Heart right ventricle (tissue), 16 donors: ENCODE data around the gene GJB5. TPM values are rescaled to one million over a fixed set of nuclear protein-coding genes. Genes with fewer than 3 reads are reported as not detected.
A peak's percentile ranks its signal among the peaks of the same experiment; 100 is the strongest.

Source experiments
- ATAC-seq, 8 donors: fragments of 200-7000 bp; cut with Tn5 transposase; one replicate each; pipeline ENCODE4 v1.9.1; 2020; ENCODE audit warnings: mild to moderate bottlenecking in 8 of 8, moderate library complexity in 8 of 8, moderate number of reproducible peaks in 1 of 8
- DNase-seq, 2 donors: peaks; one replicate each; pipeline ENCODE4 v3.0.0-alpha.2; 2020
- H3K27ac ChIP-seq, 10 donors: fragments of 200-600 bp; sonication (generic) in 2 of 10; one replicate each; pipeline versions ENCODE4 v1.5.0 to v1.8.0; 2020 to 2022; ENCODE audit warnings: mild to moderate bottlenecking in 3 of 10
- H3K27me3 ChIP-seq, 7 donors: fragments of 200-600 bp; one replicate each; pipeline ENCODE4 v1.8.0; 2021 to 2022; ENCODE audit warnings: mild to moderate bottlenecking in 2 of 7
- H3K36me3 ChIP-seq, 9 donors: fragments of 200-600 bp; sonication (generic) in 1 of 9; one replicate each; pipeline versions ENCODE4 v1.5.0 to v1.8.0; 2020 to 2022; ENCODE audit warnings: mild to moderate bottlenecking in 2 of 9
- H3K4me1 ChIP-seq, 9 donors: fragments of 200-600 bp; sonication (generic) in 1 of 9; one replicate each; pipeline versions ENCODE4 v1.5.0 to v1.8.0; 2020 to 2022; ENCODE audit warnings: mild to moderate bottlenecking in 4 of 9
- H3K4me3 ChIP-seq, 10 donors: fragments of 200-600 bp; sonication (generic) in 2 of 10; one replicate each; pipeline versions ENCODE4 v1.5.0 to v1.8.0; 2020 to 2022; ENCODE audit warnings: mild to moderate bottlenecking in 7 of 10, moderate library complexity in 2 of 10
- H3K9me3 ChIP-seq, 11 donors: fragments of 200-600 bp in 10 of 11; sonication (generic) in 2 of 11; one replicate each; pipeline versions ENCODE4 v1.5.0 to v1.8.0; 2013 to 2022; ENCODE audit warnings: mild to moderate bottlenecking in 2 of 11, control low read depth in 1 of 11, moderate library complexity in 1 of 11
- CTCF ChIP-seq, 9 donors: fragments of 200-600 bp; sonication (generic) in 2 of 9; IDR thresholded peaks; one replicate each; pipeline versions ENCODE4 v1.5.0 to v1.8.0; 2021 to 2022; ENCODE audit warnings: antibody characterized with exemption in 9 of 9, mild to moderate bottlenecking in 5 of 9, moderate library complexity in 1 of 9
- WGBS, 2 donors: extraction: QIAGEN DNeasy Blood & Tissue Kit; methylation state at CpG; one replicate each; pipeline ENCODE4 v1.1.7; 2013; ENCODE audit warnings: inconsistent platforms in 1 of 2; 5-methylcytosine and 5-hydroxymethylcytosine counted together
- intact Hi-C, 10 donors: fragments of 100-400 bp; cut with DNase I; formaldehyde crosslinking; loops; one replicate each; pipeline versions ENCODE4 v1.11.1 to v1.14.2; 2022
- long read RNA-seq, 3 donors: library from polyadenylated mRNA; unstranded; transcript quantifications; one replicate each; pipeline ENCODE4 v2.0.0, GENCODE V29; 2020 to 2021
- polyA plus RNA-seq, 2 donors: library from polyadenylated mRNA; stranded (reverse); fragments of 200-250 nt; gene quantifications; one replicate each; pipeline ENCODE4 v1.2.3, GENCODE V29; 2013
- total RNA-seq, 10 donors: library from RNA; stranded (reverse); fragmentation: NEBNext Ultra II Directional in 3 of 10; extraction: Animal tissue kit (Norgen Biotek cat#: 25700) in 3 of 10; gene quantifications; one replicate each; pipeline versions ENCODE4 v1.2.1 to v1.2.4, GENCODE V29; 2021 to 2023
- donor health status: Arrhythmogenic right ventricular cardiomyopathy.
- donor health status: ischemic (EF 13 %, LVEDD 7.1; RV severe dilation, severe dysfunction).
- donor health status: healthy with polysubstance abuse.
- donor health status: DM: no; HTN: yes; CAD: no.
- donor health status: DM: no; HTN: no; CAD: no.
- donor health status: ischemic (EF 25% LVEDD 6.9; RV normal size, moderate dysfunction).
- donor health status: ischemic (EF 25% LVEDD 5.7; RV mildly dilated, moderate dysfunction).
- donor health status: healthy.
- donor health status: DM: yes; HTN: yes; CAD: no.
- donor health status: Ischemic cardiomyopathy.
- donor health status: ischemic (EF 35%, LVEDD 5.7; RV mildly dilated, moderate dysfunction).
- donor health status: nonischemic (EF 11% LVEDD 7.7; RV severe dilation, severe dysfunction).
- donor health status: DM: yes; HTN: yes; CAD: no.
- donor health status: PGD.
- donor health status: ischemic (EF 29% LVEDD 5.4; RV normal size, mild dysfunction).
- donor health status: nonischemic (EF 23%, LVEDD 6.1; RV moderate dilation, normal function).

Gene GJB5
- not detected for total RNA-seq
- not detected for polyA plus RNA-seq
- long read RNA-seq, donor 1, result 0 reads
- long read RNA-seq, donor 2, result 0 reads
- long read RNA-seq, donor 3, result 0 reads

GRCh38 chr1:34754964-34755637, at the start of gene GJB5:
Gene GJB5, plus strand, starts transcription at chr1:34755047. Its CDS starts 2,284 bp downstream, at chr1:34757331.
- intact Hi-C loops, result no loop called here
- H3K27ac ChIP-seq, result no peak within 1 kb of the TSS
- H3K4me3 ChIP-seq, result no peak within 1 kb of the TSS
- H3K9me3 ChIP-seq, result no peaks in the 10 kb centered on the region
- no peak for TF ChIP-seq CTCF (IDR thresholded peaks at IDR 0.05)
- no peaks in the 10 kb centered on the region for H3K4me1 ChIP-seq
- ATAC-seq (no peak), DNase-seq (no peak)
- H3K27me3 ChIP-seq, result peaks cover 0 to 3% (median 0%) of the 10 kb centered on the region in 7 donors
- H3K36me3 ChIP-seq, result no peaks in the 10 kb centered on the region
- WGBS, 2 donors, result 60 to 65% methylated on average over 13 of the region's 13 CpGs

GRCh38 chr1:34705077-34705476, 49.8 kb upstream of the GJB5 start:
- H3K36me3 ChIP-seq, result no peaks in the 10 kb centered on the region
- TF ChIP-seq CTCF (IDR thresholded peaks at IDR 0.05), result no peak
- peaks cover 0 to 46% (median 0%) of the 10 kb centered on the region in 7 donors for H3K27me3 ChIP-seq
- no peak overlapping the region for H3K27ac ChIP-seq
- 30 to 35% methylated on average over 3 of the region's 3 CpGs for WGBS, 2 donors
- H3K4me3 ChIP-seq, result no peak overlapping the region
- ATAC-seq, result peak in 3 of 8 donors; percentile 60 to 79 (median 71)
- H3K9me3 ChIP-seq, result no peaks in the 10 kb centered on the region
- DNase-seq, result no peak
- peaks cover 0 to 5% (median 0%) of the 10 kb centered on the region in 9 donors for H3K4me1 ChIP-seq
- intact Hi-C loops, result no loop called here

- no peak overlapping the region for H3K27ac ChIP-seq
- intact Hi-C loops, result no loop called here
- DNase-seq (no peak), ATAC-seq (no peak)
- H3K27me3 ChIP-seq, result peaks cover 0 to 36% (median 0%) of the 10 kb centered on the region in 7 donors
- H3K9me3 ChIP-seq, result no peaks in the 10 kb centered on the region
- 74 to 75% methylated on average over 4 of the region's 4 CpGs for WGBS, 2 donors
- peaks cover 0 to 5% (median 0%) of the 10 kb centered on the region in 9 donors for H3K4me1 ChIP-seq
- no peak for TF ChIP-seq CTCF (IDR thresholded peaks at IDR 0.05)
- H3K4me3 ChIP-seq, result no peak overlapping the region
- no peaks in the 10 kb centered on the region for H3K36me3 ChIP-seq
Observed at GRCh38 chr1:34708106-34708505, 46.7 kb upstream of the GJB5 start.

- no peak for ATAC-seq
- no peak for TF ChIP-seq CTCF (IDR thresholded peaks at IDR 0.05)
- 35 to 37% methylated on average over 6 of the region's 6 CpGs for WGBS, 2 donors
- H3K27ac ChIP-seq, result no peak overlapping the region
- H3K4me3 ChIP-seq, result no peak overlapping the region
- H3K36me3 ChIP-seq, result no peaks in the 10 kb centered on the region
- intact Hi-C loops, result no loop called here
- H3K9me3 ChIP-seq, result no peaks in the 10 kb centered on the region
- H3K27me3 ChIP-seq, result peaks cover 0 to 27% (median 0%) of the 10 kb centered on the region in 7 donors
- DNase-seq, result no peak
- peaks cover 0 to 10% (median 0%) of the 10 kb centered on the region in 9 donors for H3K4me1 ChIP-seq
Observed at GRCh38 chr1:34709547-34709946, 45.3 kb upstream of the GJB5 start.
